ENCODE data around the gene DAB1.

Gene DAB1

GRCh38 chr1:56978819-56979218 is 445.0 kb downstream of the DAB1 start:
- DNase-seq (ENCODE audit: low read depth in 2 of 2) = no peak

GRCh38 chr1:56977910-56978309 is 445.9 kb downstream of the DAB1 start:
- no peak for DNase-seq (ENCODE audit: low read depth in 2 of 2)

GRCh38 chr1:56975446-56975845 is 448.4 kb downstream of the DAB1 start:
- DNase-seq (ENCODE audit: low read depth in 2 of 2) = no peak

GRCh38 chr1:56973923-56974742 is 449.7 kb downstream of the DAB1 start:
- DNase-seq (ENCODE audit: low read depth in 2 of 2) = no peak

GRCh38 chr1:56972976-56973375 is 450.9 kb downstream of the DAB1 start:
- no peak for DNase-seq (ENCODE audit: low read depth in 2 of 2)

GRCh38 chr1:56970280-56970679 is 453.6 kb downstream of the DAB1 start:
- DNase-seq (ENCODE audit: low read depth in 2 of 2) = no peak

GRCh38 chr1:56968878-56969495 is 454.9 kb downstream of the DAB1 start:
- no peak for DNase-seq (ENCODE audit: low read depth in 2 of 2)

GRCh38 chr1:56967900-56968832 is 455.7 kb downstream of the DAB1 start:
- DNase-seq (ENCODE audit: low read depth in 2 of 2) = no peak

GRCh38 chr1:56967355-56967754 is 456.5 kb downstream of the DAB1 start:
- no peak for DNase-seq (ENCODE audit: low read depth in 2 of 2)

GRCh38 chr1:56966698-56966999 is 457.2 kb downstream of the DAB1 start:
- no peak for DNase-seq (ENCODE audit: low read depth in 2 of 2)

- no peak for DNase-seq (ENCODE audit: low read depth in 2 of 2)
These were observed 457.8 kb downstream of the DAB1 start, which contains the start of gene C8B for GRCh38 chr1:56965916-56966697. TSS of gene C8B (minus strand) at chr1:56966015. CDS start at chr1:56965948, 67 bp downstream.

GRCh38 chr1:56965191-56965590 is 458.7 kb downstream of the DAB1 start:
- DNase-seq (ENCODE audit: low read depth in 2 of 2) = no peak

- no peak for DNase-seq (ENCODE audit: low read depth in 2 of 2)
These were observed 459.4 kb downstream of the DAB1 start for GRCh38 chr1:56964349-56965017.

- DNase-seq (ENCODE audit: low read depth in 2 of 2) = no peak
These were observed 460.2 kb downstream of the DAB1 start for GRCh38 chr1:56963667-56964066.

GRCh38 chr1:56961426-56961825 is 462.4 kb downstream of the DAB1 start:
- DNase-seq (ENCODE audit: low read depth in 2 of 2) = no peak

GRCh38 chr1:56958526-56958925 is 465.3 kb downstream of the DAB1 start:
- DNase-seq (ENCODE audit: low read depth in 2 of 2) = no peak

- no peak for DNase-seq (ENCODE audit: low read depth in 2 of 2)
These were observed 465.9 kb downstream of the DAB1 start for GRCh38 chr1:56957931-56958330.

- DNase-seq (ENCODE audit: low read depth in 2 of 2) = no peak
These were observed 469.2 kb downstream of the DAB1 start for GRCh38 chr1:56954664-56955063.

- no peak for DNase-seq (ENCODE audit: low read depth in 2 of 2)
These were observed 470.5 kb downstream of the DAB1 start for GRCh38 chr1:56953386-56953785.

GRCh38 chr1:56952501-56952900 is 471.4 kb downstream of the DAB1 start:
- DNase-seq (ENCODE audit: low read depth in 2 of 2) = no peak

GRCh38 chr1:56948403-56949023 is 475.3 kb downstream of the DAB1 start:
- DNase-seq (ENCODE audit: low read depth in 2 of 2) = no peak

Data from stimulated activated CD8-positive, alpha-beta memory T cell treated with anti-CD3 and anti-CD28 coated beads, Interleukin-7, amount 100 ng/mL, for 1 hour (primary cell).